Common myeloid progenitor, CD34-positive (primary cell): ENCODE data around the gene WWOX. TPM values are rescaled to one million over a fixed set of nuclear protein-coding genes. Genes with fewer than 3 reads are reported as not detected.
A peak's percentile ranks its signal among the peaks of the same experiment; 100 is the strongest.
"Not testable (repeated sequence)": the region's sequence is repeated elsewhere in the genome, so short reads cannot be mapped to it uniquely, and the experiment has no call there.

Experiments
- CTCF ChIA-PET: fragments of 350-600 bp; sonication (Branson Sonifier 250); formaldehyde crosslinking; loops from one replicate; lab custom pipeline; 2021; ENCODE audit warnings: antibody characterized with exemption; lab: Charles Lee
- POLR2A ChIA-PET: fragments of 350-600 bp; sonication (Branson Sonifier 250); formaldehyde crosslinking; loops from one replicate; lab custom pipeline; 2021; ENCODE audit warnings: antibody characterized with exemption; lab: Charles Lee
- DNase-seq, 3 donors: peaks; one replicate each; pipeline versions ENCODE4 v3.0.0 to v3.0.0-alpha.2; 2013
- H3K27ac ChIP-seq, 2 experiments: 1 replicate in 1 of 2; 2 replicates in 1 of 2; pipeline ENCODE4 v1.7.0; 2013; ENCODE audit warnings: inconsistent platforms in 2 of 2, low read length in 2 of 2, mild to moderate bottlenecking in 2 of 2, low read depth in 1 of 2, moderate library complexity in 1 of 2; ENCODE audit not compliant: severe bottlenecking in 2 of 2, insufficient read depth in 1 of 2, poor library complexity in 1 of 2
- H3K27me3 ChIP-seq, 5 experiments: replicated peaks in 2 of 5; 1 replicate in 3 of 5; 2 replicates in 2 of 5; pipeline versions ENCODE4 v1.6.1 to v1.7.0; 2013; ENCODE audit warnings: low read length in 4 of 5, mild to moderate bottlenecking in 2 of 5, moderate library complexity in 2 of 5, inconsistent platforms in 1 of 5; ENCODE audit not compliant: insufficient read depth in 5 of 5, control insufficient read depth in 4 of 5
- H3K36me3 ChIP-seq, 4 experiments: 1 replicate in 2 of 4; 2 replicates in 2 of 4; pipeline versions ENCODE4 v1.6.1 to v1.7.0; 2013; ENCODE audit warnings: low read length in 3 of 4, control low read depth in 1 of 4, mild to moderate bottlenecking in 1 of 4; ENCODE audit not compliant: control insufficient read depth in 4 of 4, insufficient read depth in 4 of 4
- H3K4me1 ChIP-seq, 4 experiments: 1 replicate in 3 of 4; 2 replicates in 1 of 4; pipeline versions ENCODE4 v1.6.1 to v1.7.1; 2013; ENCODE audit warnings: low read length in 3 of 4, mild to moderate bottlenecking in 3 of 4, control low read depth in 1 of 4, inconsistent platforms in 1 of 4, moderate library complexity in 1 of 4; ENCODE audit not compliant: control insufficient read depth in 4 of 4, insufficient read depth in 4 of 4; ENCODE audit errors: control extremely low read depth in 1 of 4
- H3K4me3 ChIP-seq, 7 experiments: 1 replicate in 4 of 7; 2 replicates in 3 of 7; pipeline versions ENCODE4 v1.5.1 to v1.7.0; 2013; ENCODE audit warnings: mild to moderate bottlenecking in 7 of 7, low read length in 6 of 7, moderate library complexity in 6 of 7, inconsistent platforms in 2 of 7, low read depth in 2 of 7, control low read depth in 1 of 7; ENCODE audit not compliant: insufficient read depth in 4 of 7, control insufficient read depth in 1 of 7; ENCODE audit errors: extremely low read depth in 1 of 7
- H3K9me3 ChIP-seq, 5 experiments: 1 replicate in 4 of 5; 2 replicates in 1 of 5; pipeline versions ENCODE4 v1.6.1 to v1.7.1; 2013; ENCODE audit warnings: low read length in 4 of 5, mild to moderate bottlenecking in 2 of 5, inconsistent platforms in 1 of 5, low read depth in 1 of 5, moderate library complexity in 1 of 5; ENCODE audit not compliant: control insufficient read depth in 4 of 5, insufficient read depth in 2 of 5; ENCODE audit errors: control extremely low read depth in 1 of 5
- WGBS: methylation state at CpG from one replicate; pipeline ENCODE4 v1.1.5; 2013; ENCODE audit not compliant: insufficient coverage; 5-methylcytosine and 5-hydroxymethylcytosine counted together
- polyA plus RNA-seq: library from polyadenylated mRNA; unstranded; fragments of 120-200 nt; gene quantifications from one replicate; pipeline ENCODE4 v1.2.1, GENCODE V29; 2013

The WWOX gene
- 17.1 TPM for polyA plus RNA-seq

DNA sequence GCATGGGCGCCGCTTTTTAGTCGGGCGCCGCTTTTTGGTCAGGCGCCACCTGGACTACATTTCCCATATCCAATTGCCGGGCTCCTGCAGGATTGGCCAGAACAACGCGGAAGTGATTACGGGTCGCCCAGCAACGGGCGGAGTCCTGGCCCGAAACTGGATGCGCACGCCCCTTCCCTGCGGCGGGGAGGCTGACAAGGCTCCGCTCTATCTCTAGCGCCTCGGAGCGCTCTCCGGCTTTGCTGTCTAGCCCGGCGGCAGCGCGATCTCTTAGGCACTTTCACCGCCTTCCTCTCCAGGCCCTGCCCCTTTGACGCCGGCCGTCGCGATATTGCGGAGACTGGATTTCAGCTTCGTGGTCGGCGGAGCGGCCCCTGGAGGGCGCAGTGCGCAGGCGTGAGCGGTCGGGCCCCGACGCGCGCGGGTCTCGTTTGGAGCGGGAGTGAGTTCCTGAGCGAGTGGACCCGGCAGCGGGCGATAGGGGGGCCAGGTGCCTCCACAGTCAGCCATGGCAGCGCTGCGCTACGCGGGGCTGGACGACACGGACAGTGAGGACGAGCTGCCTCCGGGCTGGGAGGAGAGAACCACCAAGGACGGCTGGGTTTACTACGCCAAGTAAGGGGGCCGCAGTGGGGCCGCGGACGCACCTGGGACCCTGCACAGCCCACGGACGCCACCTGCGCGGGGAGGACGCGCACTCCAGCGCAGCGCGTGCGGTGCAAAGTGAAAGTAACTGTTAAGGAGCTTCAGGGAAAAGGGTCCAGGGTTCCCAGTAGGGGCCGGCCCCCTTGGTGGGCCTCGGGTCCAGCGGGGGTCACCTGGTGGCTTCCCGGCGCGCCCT lies at the start of gene WWOX:
Gene WWOX, plus strand, starts transcription at position 384 of the 841 bp plus-strand sequence.
- Histone ChIP-seq H3K4me3 (peak within 1 kb of the TSS; percentile 77 to 95 (median 92)), H3K9me3 (no peaks in the 10 kb centered on the region), H3K36me3 (peaks cover 0 to 9% (median 0%) of the 10 kb centered on the region in 4 experiments), H3K27me3 (no peaks in the 10 kb centered on the region), H3K27ac (peak within 1 kb of the TSS; percentile 64 to 80), H3K4me1 (peaks cover 0 to 13% (median 8%) of the 10 kb centered on the region in 4 experiments)
- DNase-seq, result peak; percentile 99 to 100 (median 100)
- ChIA-PET CTCF (interaction anchor here (1.0 to 1.6 kb wide), 5 partner anchors 10 to 681 kb away, joined by 3 to 11 read pairs (median 3); no protein-coding TSS in a partner anchor), POLR2A (interaction anchor here (1.6 kb wide), 1 partner anchor 18 kb away, joined by 5 read pairs; no protein-coding TSS in a partner anchor)
- WGBS, result under 1% methylated on average over 76 of the region's 84 CpGs

DNA sequence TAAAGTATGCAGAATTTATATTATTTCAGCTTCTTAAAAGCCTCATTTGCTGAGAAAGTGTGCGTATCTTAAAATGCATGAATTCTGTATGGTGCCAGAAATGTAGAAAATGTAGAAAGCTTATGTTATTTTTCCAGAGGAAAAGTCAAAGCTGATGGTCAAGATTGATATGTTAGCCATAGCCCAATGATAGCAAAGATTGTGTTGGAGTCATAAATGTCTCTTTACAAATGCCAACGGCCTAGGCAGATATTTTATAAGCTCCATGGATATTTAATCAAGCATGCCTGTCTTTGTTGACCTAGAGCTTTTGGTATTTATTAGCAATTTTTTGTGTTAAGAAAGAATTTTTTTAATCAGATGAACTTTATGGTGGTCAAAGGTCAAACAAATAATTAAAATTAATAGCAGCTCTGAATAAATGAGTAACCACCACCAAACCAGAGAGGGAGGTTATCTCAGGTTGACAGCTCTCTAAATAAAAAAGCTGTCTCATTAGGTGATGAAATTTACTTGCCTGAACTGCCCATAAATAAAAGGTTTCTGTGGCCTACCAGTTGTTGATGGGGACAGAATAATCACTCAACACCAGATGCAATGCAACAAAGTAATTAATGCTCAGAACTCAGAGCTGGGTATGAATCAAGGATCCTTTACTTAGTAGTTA lies 48.6 kb upstream of the WWOX start:
- Histone ChIP-seq H3K27me3 (peaks cover 0 to 11% (median 2%) of the 10 kb centered on the region in 5 experiments), H3K4me1 (no peaks in the 10 kb centered on the region), H3K36me3 (no peaks in the 10 kb centered on the region), H3K27ac (no peak overlapping the region), H3K4me3 (no peak overlapping the region), H3K9me3 (no peaks in the 10 kb centered on the region)
- CTCF ChIA-PET, result interaction anchor here (0.6 kb wide), 1 partner anchor 78 kb away, joined by 4 read pairs; no protein-coding TSS in a partner anchor
- DNase-seq, result no peak
- POLR2A ChIA-PET, result no interaction called here
- 100% methylated on average over 1 of the region's 2 CpGs for WGBS

DNA sequence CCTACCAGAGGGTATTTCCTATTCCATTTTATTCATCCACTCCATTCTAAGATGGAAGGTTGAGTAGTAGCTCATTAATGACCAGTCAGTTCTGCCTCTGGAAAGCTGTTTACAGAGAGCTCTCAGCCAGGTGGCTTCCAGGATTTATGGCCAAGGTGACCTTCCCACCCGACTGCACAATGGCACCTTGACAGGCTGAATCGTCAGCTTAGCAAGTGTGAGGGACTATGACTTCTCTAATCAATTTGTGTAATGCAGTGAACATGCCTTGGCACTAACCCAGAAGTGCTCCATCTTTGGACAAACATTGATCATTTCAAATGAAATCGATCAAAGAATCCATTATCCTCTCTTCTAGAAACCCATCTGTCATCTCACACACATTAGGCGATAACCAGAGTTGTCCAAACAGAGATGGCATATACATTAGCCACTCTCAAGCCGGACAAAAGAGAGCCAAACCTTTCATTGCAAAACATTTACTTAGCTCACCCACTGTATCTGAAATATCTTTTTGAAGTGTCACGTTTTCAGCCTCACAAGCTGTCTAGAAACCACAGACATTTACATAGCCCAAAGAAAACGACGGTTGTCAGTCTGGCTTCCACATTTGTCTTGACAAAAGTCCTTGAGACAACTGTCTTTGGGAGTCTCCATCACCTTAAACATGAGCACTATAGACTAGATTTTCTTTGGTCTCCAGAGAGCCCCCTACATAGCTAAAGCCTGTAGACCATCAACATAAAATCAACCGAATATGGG lies 41.5 kb upstream of the WWOX start:
- Histone ChIP-seq H3K27ac (no peak overlapping the region), H3K36me3 (no peaks in the 10 kb centered on the region), H3K4me1 (no peaks in the 10 kb centered on the region), H3K4me3 (no peak overlapping the region), H3K9me3 (no peaks in the 10 kb centered on the region), H3K27me3 (peaks cover 0 to 5% (median 0%) of the 10 kb centered on the region in 5 experiments)
- ChIA-PET POLR2A (no interaction called here), CTCF (no interaction called here)
- DNase-seq, result no peak
- WGBS, result 91% methylated on average over 9 of the region's 9 CpGs

DNA sequence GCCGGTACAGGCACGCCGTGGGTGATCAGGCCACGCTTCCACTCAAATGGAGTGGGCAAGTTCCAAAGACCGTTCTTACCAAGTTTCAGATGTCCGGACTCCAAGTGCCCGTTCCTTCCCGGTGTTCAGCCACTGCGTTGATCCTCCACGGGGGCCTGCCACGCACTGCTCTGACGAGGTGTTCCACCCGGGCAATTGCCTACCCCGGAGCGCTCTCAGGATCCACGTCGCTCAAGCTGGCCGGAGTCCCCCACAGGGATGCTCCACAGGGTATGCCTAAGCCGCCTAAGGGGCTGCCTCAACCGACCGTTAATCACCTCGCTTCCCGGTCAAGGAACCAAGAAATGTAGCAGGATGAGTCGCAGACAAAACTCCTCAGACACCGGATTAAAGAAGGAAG lies 39.6 kb upstream of the WWOX start:
- H3K36me3 ChIP-seq, POLR2A ChIA-PET, DNase-seq, H3K27ac ChIP-seq, H3K9me3 ChIP-seq, H3K4me1 ChIP-seq, H3K4me3 ChIP-seq, H3K27me3 ChIP-seq: not testable (repeated sequence)
- 88% methylated on average over 24 of the region's 25 CpGs for WGBS
- CTCF ChIA-PET, result interaction anchor here (1.3 kb wide), 1 partner anchor 58 kb away, joined by 4 read pairs; no protein-coding TSS in a partner anchor

DNA sequence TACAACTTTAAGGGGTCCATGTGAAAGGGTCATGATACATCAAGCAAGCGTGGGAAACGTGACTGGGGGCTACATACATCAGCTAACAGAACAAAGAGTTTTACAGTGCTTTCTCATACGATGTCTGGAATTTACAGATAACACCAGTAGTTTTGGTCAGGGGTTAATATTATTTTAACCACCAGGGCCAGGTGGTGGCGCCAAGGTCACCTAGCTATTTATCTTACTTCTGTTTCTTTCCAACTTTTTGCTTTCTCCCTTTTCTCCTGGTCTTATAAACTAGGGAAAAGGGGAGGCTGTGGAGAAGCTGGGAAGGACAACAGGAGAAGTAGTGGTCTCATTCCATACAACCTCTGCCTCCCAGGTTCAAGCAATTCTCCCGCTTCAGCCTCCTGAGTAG lies 39.2 kb upstream of the WWOX start:
- Histone ChIP-seq H3K27ac (no peak overlapping the region), H3K4me1 (no peaks in the 10 kb centered on the region), H3K36me3 (no peaks in the 10 kb centered on the region), H3K4me3 (no peak overlapping the region), H3K27me3 (peaks cover 0 to 10% (median 0%) of the 10 kb centered on the region in 5 experiments), H3K9me3 (no peaks in the 10 kb centered on the region)
- DNase-seq, result no peak
- CTCF ChIA-PET, result interaction anchor here (1.3 kb wide), 1 partner anchor 59 kb away, joined by 4 read pairs; no protein-coding TSS in a partner anchor
- POLR2A ChIA-PET, result no interaction called here
- WGBS, result 80% methylated on average over 2 of the region's 5 CpGs

DNA sequence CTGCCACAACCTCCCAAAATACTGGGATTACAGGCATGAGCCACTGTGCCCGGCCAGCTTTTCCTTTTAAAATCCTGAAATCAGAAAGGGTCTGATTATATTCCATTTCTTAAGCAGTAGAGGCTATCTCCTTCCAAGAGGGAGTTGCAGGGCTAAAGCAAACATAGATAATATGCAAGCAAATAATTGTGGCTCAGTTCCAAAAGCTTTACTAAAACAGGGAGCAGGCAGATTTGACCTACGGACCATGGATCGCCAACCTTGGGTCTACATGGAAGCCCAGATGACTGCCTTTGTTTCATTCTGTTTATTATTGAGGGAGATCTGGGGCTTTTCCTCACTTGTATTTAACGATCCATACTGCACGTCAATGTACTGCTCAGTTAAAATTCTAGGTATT lies 38.6 kb upstream of the WWOX start:
- Histone ChIP-seq H3K27me3 (peaks cover 0 to 10% (median 0%) of the 10 kb centered on the region in 5 experiments), H3K27ac (no peak overlapping the region), H3K4me3 (no peak overlapping the region), H3K4me1 (no peaks in the 10 kb centered on the region), H3K9me3 (no peaks in the 10 kb centered on the region), H3K36me3 (no peaks in the 10 kb centered on the region)
- no peak for DNase-seq
- 100% methylated on average over 2 of the region's 5 CpGs for WGBS
- ChIA-PET POLR2A (no interaction called here), CTCF (interaction anchor here (1.3 kb wide), 1 partner anchor 59 kb away, joined by 4 read pairs; no protein-coding TSS in a partner anchor)
